HG03457 (cell line): ENCODE data around the gene PFKFB2.

Source experiments
- ATAC-seq: cut with Tn5 transposase; IDR thresholded peaks from one replicate; pipeline ENCODE4 v1.9.1; 2021; ENCODE audit warnings: moderate number of reproducible peaks; ENCODE audit not compliant: unreplicated experiment

The PFKFB2 gene

GRCh38 chr1:207021876-207022596 lies 31.0 kb upstream of the PFKFB2 start:
- ATAC-seq, result no peak

GRCh38 chr1:207022996-207023679 lies 29.9 kb upstream of the PFKFB2 start:
- ATAC-seq, result no peak

GRCh38 chr1:207024202-207025145 lies 28.6 kb upstream of the PFKFB2 start:
- ATAC-seq, result no peak

GRCh38 chr1:207025146-207025880 lies 27.8 kb upstream of the PFKFB2 start:
- ATAC-seq, result no peak

- no peak for ATAC-seq
Measured at GRCh38 chr1:207026104-207026534, 27.0 kb upstream of the PFKFB2 start.

- ATAC-seq, result no peak
Measured at GRCh38 chr1:207027206-207027777, 25.8 kb upstream of the PFKFB2 start.

- ATAC-seq, result no peak
Measured at GRCh38 chr1:207027921-207028320, 25.2 kb upstream of the PFKFB2 start.

GRCh38 chr1:207028884-207029650 lies 24.0 kb upstream of the PFKFB2 start:
- ATAC-seq, result no peak

- ATAC-seq, result no peak
Measured at GRCh38 chr1:207029701-207030521, 23.2 kb upstream of the PFKFB2 start.

GRCh38 chr1:207030522-207031009 lies 22.5 kb upstream of the PFKFB2 start:
- no peak for ATAC-seq

GRCh38 chr1:207031016-207031415 lies 22.1 kb upstream of the PFKFB2 start:
- no peak for ATAC-seq

- no peak for ATAC-seq
Measured at GRCh38 chr1:207031632-207032264, 21.3 kb upstream of the PFKFB2 start.

GRCh38 chr1:207032528-207033017 lies 20.5 kb upstream of the PFKFB2 start, which contains the start of gene C1orf116:
C1orf116 (minus strand) TSS chr1:207032756; CDS start chr1:207027598, 5,158 bp downstream.
- ATAC-seq, result no peak

GRCh38 chr1:207033302-207033701 lies 19.8 kb upstream of the PFKFB2 start:
- ATAC-seq, result no peak

- ATAC-seq, result no peak
Measured at GRCh38 chr1:207034208-207034607, 18.9 kb upstream of the PFKFB2 start.

GRCh38 chr1:207034998-207035397 lies 18.1 kb upstream of the PFKFB2 start:
- ATAC-seq, result no peak

- ATAC-seq, result no peak
Measured at GRCh38 chr1:207035877-207036551, 17.1 kb upstream of the PFKFB2 start.
